Neural crest cell (in vitro differentiated cells): Measurements from ENCODE around the gene LINGO3. TPM values are rescaled to one million over a fixed set of nuclear protein-coding genes. Genes with fewer than 3 reads are reported as not detected.

Experiments
- DNase-seq: peaks from one replicate; pipeline ENCODE4 v3.0.0; 2021; ENCODE audit warnings: low read depth, mixed read lengths, low spot score
- H3K27ac Mint-ChIP-seq: one replicate; pipeline ENCODE4 v1.8.0; 2021; ENCODE audit warnings: mild to moderate bottlenecking, mixed read lengths; ENCODE audit not compliant: unreplicated experiment
- H3K27me3 Mint-ChIP-seq: 2 replicates; pipeline ENCODE4 v1.8.0; 2021; ENCODE audit warnings: low read depth, mild to moderate bottlenecking, mixed read lengths
- H3K36me3 Mint-ChIP-seq: 2 replicates; pipeline ENCODE4 v1.8.0; 2021; ENCODE audit warnings: low read depth, mild to moderate bottlenecking, mixed read lengths
- H3K4me1 Mint-ChIP-seq: 2 replicates; pipeline ENCODE4 v1.8.0; 2021; ENCODE audit warnings: mixed read lengths
- H3K4me3 Mint-ChIP-seq: one replicate; pipeline ENCODE4 v1.8.0; 2021; ENCODE audit warnings: mild to moderate bottlenecking, mixed read lengths
- H3K9me3 Mint-ChIP-seq: 2 replicates; pipeline ENCODE4 v1.8.0; 2021; ENCODE audit warnings: mixed read lengths
- total RNA-seq: library from RNA; stranded (reverse); gene quantifications from 2 replicates; pipeline ENCODE4 v1.2.1, GENCODE V29; 2021
- TF ChIP-seq, protein P1 (sequence below): fragments of 200-600 bp; sonication (generic); conservative IDR thresholded peaks from 2 replicates; pipeline ENCODE4 v1.5.0; 2021; ENCODE audit warnings: antibody characterized with exemption, mild to moderate bottlenecking

LINGO3 gene
- total RNA-seq, 1 donor from 2014 or later = not detected

DNA sequence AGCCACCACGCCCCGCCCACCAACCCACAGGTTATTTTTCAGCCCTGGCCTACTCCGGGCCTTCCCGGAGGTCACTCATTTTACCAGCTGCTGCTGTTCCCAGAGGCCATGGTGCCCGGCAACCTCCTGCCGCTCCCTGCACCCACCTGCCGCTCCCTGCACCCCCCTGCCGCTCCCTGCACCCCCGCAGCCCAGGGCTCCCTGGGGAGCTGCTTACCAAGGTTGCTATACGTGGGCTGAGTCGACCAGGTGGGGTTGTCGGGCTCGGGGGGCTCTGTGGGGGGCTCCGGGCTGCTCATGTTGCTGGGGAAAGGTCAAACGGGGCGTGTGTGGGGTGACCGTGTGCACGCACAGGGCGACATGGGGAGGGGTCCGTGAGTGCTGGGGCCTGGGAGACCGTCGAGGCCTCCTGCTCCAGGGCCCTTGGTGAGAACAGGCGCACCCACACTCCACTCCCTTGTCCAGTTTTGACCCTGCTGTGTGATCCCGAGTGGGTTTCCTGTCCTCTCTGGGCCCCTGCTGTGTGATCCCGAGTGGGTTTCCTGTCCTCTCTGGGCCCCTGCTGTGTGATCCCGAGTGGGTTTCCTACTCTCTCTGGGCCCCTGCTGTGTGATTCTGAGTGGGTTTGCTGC, 27.2 kb downstream of the LINGO3 start:
- TF ChIP-seq, protein P1, sequence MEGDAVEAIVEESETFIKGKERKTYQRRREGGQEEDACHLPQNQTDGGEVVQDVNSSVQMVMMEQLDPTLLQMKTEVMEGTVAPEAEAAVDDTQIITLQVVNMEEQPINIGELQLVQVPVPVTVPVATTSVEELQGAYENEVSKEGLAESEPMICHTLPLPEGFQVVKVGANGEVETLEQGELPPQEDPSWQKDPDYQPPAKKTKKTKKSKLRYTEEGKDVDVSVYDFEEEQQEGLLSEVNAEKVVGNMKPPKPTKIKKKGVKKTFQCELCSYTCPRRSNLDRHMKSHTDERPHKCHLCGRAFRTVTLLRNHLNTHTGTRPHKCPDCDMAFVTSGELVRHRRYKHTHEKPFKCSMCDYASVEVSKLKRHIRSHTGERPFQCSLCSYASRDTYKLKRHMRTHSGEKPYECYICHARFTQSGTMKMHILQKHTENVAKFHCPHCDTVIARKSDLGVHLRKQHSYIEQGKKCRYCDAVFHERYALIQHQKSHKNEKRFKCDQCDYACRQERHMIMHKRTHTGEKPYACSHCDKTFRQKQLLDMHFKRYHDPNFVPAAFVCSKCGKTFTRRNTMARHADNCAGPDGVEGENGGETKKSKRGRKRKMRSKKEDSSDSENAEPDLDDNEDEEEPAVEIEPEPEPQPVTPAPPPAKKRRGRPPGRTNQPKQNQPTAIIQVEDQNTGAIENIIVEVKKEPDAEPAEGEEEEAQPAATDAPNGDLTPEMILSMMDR = no peak
- H3K27me3 Mint-ChIP-seq = peaks cover 15% of the 10 kb centered on the region
- H3K4me3 Mint-ChIP-seq = no peak overlapping the region
- peaks cover 5% of the 10 kb centered on the region for H3K4me1 Mint-ChIP-seq
- no peaks in the 10 kb centered on the region for H3K9me3 Mint-ChIP-seq
- H3K27ac Mint-ChIP-seq = no peak overlapping the region
- no peaks in the 10 kb centered on the region for H3K36me3 Mint-ChIP-seq
- DNase-seq = no peak

DNA sequence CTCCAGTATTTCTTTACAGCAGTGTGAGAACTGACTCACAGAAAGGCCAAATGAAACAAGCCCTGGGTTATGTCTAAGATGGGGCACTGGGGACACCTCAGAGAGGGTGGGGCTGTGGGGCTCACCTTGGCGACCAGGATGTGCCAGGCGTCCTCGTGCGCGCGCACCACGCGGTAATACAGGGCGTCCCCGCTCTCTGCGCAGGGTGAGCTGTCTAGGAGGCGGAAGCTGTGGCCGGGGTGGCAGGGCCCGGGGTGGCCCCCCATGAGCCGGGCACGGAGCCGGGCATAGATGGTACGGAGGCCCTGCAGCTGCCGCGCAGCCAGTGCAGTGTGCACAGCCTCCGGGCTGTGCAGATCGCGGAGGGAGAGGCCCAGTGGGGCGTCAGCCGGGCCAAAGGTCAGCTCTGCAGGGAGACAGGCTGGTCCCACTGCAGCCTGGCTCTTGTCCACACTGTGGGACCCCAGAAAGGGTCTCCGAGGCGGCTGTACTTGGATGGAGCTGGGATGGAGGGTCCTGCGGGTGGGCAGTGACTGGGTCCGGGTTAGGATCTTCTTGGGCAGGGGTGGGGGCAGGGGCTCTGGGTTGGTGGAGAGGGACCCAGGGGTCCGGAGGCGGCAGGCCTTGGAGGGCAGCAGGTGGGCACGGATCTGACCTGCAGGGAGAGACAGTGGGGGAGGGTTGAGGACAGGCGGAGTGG, 29.3 kb downstream of the LINGO3 start:
- TF ChIP-seq, protein P1 = no peak
- no peak for DNase-seq
- H3K27ac Mint-ChIP-seq = no peak overlapping the region
- peaks cover 17% of the 10 kb centered on the region for H3K4me1 Mint-ChIP-seq
- peak overlapping the region; percentile 34 for H3K4me3 Mint-ChIP-seq
- no peaks in the 10 kb centered on the region for H3K9me3 Mint-ChIP-seq
- peaks cover 8% of the 10 kb centered on the region for H3K36me3 Mint-ChIP-seq
- peaks cover 22% of the 10 kb centered on the region for H3K27me3 Mint-ChIP-seq

DNA sequence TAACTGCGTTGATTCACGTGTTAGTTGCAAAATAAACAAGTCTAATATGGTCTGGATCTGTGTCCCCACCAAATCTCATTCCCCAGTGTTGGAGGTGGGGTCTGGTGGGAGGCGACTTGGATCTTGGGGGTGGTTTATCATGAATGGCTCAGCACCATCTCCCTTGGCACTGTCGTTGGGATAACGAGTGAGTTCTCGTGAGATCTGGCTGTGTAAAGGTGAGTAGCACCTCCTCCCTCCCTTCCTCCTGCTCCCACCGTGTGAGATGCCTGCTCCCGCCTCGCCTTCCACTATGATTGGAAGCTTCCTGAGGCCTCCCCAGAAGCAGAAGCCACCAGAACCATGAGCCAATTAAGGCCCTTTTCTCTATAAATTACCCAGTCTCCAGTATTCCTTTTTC, 30.8 kb downstream of the LINGO3 start:
- Mint-ChIP-seq H3K27me3 (peaks cover 13% of the 10 kb centered on the region), H3K4me3 (peak overlapping the region; percentile 25), H3K27ac (no peak overlapping the region)

DNA sequence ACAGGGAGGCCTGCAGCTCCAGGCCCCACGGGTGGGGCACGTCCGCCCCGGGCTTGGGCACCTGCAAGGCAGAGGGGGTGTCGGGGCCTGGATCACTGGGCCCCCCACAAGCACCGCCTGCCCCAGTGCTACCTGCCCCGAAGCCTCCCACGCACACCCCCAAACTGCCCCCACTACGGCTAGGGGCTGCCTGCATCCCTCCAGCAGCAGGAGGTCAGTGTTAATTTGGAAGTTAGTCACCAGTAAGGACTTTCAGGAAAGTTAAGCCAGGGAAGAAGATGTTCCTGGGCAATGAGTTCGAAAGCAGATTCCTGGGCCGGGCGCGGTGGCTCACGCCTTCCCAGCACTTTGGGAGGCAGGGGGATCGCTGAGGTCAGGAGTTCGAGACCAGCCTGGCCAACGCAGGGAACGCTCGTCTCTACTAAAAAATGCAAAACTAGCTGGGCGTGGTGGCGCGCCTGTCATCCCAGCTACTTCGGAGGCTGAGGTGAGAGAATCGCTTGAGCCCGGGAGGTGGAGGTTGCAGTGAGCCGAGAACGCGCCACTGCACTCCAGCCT, 31.4 kb downstream of the LINGO3 start:
- DNase-seq = no peak
- Mint-ChIP-seq H3K4me1 (peaks cover 23% of the 10 kb centered on the region), H3K27ac (no peak overlapping the region), H3K4me3 (no peak overlapping the region), H3K9me3 (no peaks in the 10 kb centered on the region), H3K27me3 (peaks cover 10% of the 10 kb centered on the region), H3K36me3 (peaks cover 11% of the 10 kb centered on the region)
- TF ChIP-seq, protein P1 = no peak

More for the DNA sequence above, 30.8 kb downstream of the LINGO3 start:
- Mint-ChIP-seq H3K9me3 (no peaks in the 10 kb centered on the region), H3K36me3 (peaks cover 8% of the 10 kb centered on the region), H3K4me1 (peaks cover 19% of the 10 kb centered on the region)
- TF ChIP-seq, protein P1 = no peak
- no peak for DNase-seq

DNA sequence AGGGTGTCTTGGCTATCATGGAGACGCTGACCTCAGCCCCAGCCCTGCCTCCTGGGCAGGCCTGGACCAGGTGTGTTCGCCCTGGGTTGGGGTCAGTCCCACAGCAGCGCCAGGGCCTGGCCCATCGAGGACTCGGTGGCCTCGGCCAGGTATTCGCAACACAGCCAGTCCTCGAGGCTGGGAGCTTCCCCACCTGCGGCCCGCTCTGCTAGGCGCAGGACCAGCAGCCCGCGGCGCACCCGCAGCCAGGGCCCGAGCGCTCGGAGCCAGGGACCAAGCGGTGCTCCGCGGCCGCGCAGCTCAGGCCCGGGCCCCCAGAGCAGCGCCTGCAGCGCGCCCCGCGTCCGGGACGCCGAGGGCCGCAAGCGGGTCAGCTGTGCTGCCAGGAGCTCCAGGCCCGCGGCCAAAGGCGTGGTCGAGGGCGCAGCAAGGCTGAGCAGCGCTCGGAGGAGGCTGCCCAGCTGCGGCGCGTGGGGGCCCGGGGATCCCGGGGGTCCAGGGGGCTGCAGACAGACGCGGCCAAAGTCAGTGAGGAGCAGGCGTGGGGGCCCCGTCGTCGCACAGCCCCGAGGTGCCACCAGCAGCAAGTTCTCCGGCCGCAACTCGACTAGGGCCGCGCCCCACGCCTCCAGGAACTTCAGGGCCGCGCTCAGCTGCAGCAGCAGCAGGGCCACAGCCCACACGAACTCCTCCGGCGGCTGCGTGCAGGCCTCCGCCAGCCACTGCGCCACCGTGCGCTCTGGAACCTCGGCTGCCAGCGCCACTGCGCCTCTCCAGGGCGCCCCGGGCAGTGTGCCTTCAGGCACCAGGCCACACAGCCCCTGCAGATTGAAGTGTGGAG, 32.1 kb downstream of the LINGO3 start:
- H3K36me3 Mint-ChIP-seq = peaks cover 12% of the 10 kb centered on the region
- H3K9me3 Mint-ChIP-seq = no peaks in the 10 kb centered on the region
- peaks cover 10% of the 10 kb centered on the region for H3K27me3 Mint-ChIP-seq
- no peak overlapping the region for H3K4me3 Mint-ChIP-seq
- H3K4me1 Mint-ChIP-seq = peaks cover 25% of the 10 kb centered on the region
- no peak overlapping the region for H3K27ac Mint-ChIP-seq
- DNase-seq = no peak
- TF ChIP-seq, protein P1 = no peak
